Esophagus squamous epithelium (tissue), 5 donors: Measurements from ENCODE around the gene ATP8B4. TPM values are rescaled to one million over a fixed set of nuclear protein-coding genes. Genes with fewer than 3 reads are reported as not detected.
"Not testable (repeated sequence)": the region's sequence is repeated elsewhere in the genome, so short reads cannot be mapped to it uniquely, and the experiment has no call there.

Source experiments
- DNase-seq: peaks from one replicate; lab custom pipeline; 2025; lab: John Stamatoyannopoulos, UW
- H3K27ac ChIP-seq, 4 donors: fragments of 200-600 bp; sonication (generic); one replicate each; pipeline ENCODE4 v1.5.1; 2016 to 2019; ENCODE audit warnings: mild to moderate bottlenecking in 1 of 4
- H3K27me3 ChIP-seq, 4 donors: fragments of 200-600 bp; sonication (generic); 1 replicate in 3 of 4; 2 replicates in 1 of 4; pipeline versions ENCODE4 v1.5.1 to v1.6.0; 2017 to 2021; ENCODE audit warnings: antibody characterized with exemption in 1 of 4
- H3K36me3 ChIP-seq, 3 donors: fragments of 200-600 bp; sonication (generic); one replicate each; pipeline ENCODE4 v1.5.1; 2016 to 2019
- H3K4me1 ChIP-seq, 3 donors: fragments of 200-600 bp; sonication (generic); one replicate each; pipeline ENCODE4 v1.5.1; 2017 to 2019
- H3K4me3 ChIP-seq, 4 donors: fragments of 200-600 bp; sonication (generic); 1 replicate in 3 of 4; 2 replicates in 1 of 4; pipeline ENCODE4 v1.5.1; 2016 to 2019; ENCODE audit warnings: mild to moderate bottlenecking in 2 of 4, moderate library complexity in 1 of 4
- H3K9me3 ChIP-seq, 3 donors: fragments of 200-600 bp; sonication (generic); one replicate each; pipeline ENCODE4 v1.5.1; 2016 to 2019
- POLR2A ChIP-seq, 4 donors: fragments of 450-650 bp; IDR thresholded peaks; one replicate each; pipeline ENCODE4 v1.6.1; 2017; ENCODE audit warnings: antibody characterized with exemption in 4 of 4, mild to moderate bottlenecking in 4 of 4, moderate library complexity in 3 of 4
- WGBS, 2 donors: methylation state at CpG; one replicate each; pipeline ENCODE4 v1.1.5; 2018; 5-methylcytosine and 5-hydroxymethylcytosine counted together
- intact Hi-C: fragments of 100-400 bp; cut with DNase I; formaldehyde crosslinking; loops from one replicate; pipeline ENCODE4 v1.15.0; 2022
- total RNA-seq, 4 donors: library from RNA; depleted of rRNA; stranded (reverse); fragments of >200 nt; gene quantifications; one replicate each; pipeline ENCODE4 v1.1.0, GENCODE V29; 2016
- TF ChIP-seq, protein P1 (sequence below), 6 experiments: fragments of 450-650 bp in 4 of 6; fragments of 200-600 bp in 2 of 6; sonication (generic) in 2 of 6; IDR thresholded peaks; one replicate each; pipeline ENCODE4 v1.5.1; 2016 to 2019; ENCODE audit warnings: antibody characterized with exemption in 6 of 6, mild to moderate bottlenecking in 4 of 6, moderate library complexity in 4 of 6
- donor health status: DM: yes; HTN: yes; CAD: no.

Gene ATP8B4
- total RNA-seq, 4 donors from 2014 or later: 0.97 to 6.7 (median 2.9) TPM

DNA sequence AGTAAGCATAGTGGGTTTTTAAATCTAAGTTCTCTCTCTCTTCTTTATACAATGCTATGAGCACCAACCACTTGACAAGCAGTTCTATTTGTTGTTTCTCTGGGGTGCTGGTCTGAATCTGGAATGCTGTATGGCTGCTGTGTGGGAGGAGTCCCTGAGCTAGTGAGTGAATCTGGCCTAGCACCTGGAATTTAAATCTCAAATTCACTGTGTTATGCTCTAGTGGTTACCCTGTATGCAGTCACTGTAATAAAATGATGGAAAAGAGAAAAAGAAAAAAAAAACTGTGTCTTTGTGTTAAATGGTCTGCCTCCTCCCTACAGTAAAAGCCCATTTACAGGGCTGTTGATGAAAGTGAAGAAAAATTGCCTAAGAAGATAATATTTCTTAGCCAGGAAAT, 155.0 kb downstream of the ATP8B4 start:
- no peak overlapping the region for H3K27ac ChIP-seq
- H3K4me3 ChIP-seq: no peak overlapping the region
- intact Hi-C loops: no loop called here
- H3K4me1 ChIP-seq: no peaks in the 10 kb centered on the region
- no peak for DNase-seq
- H3K9me3 ChIP-seq: peaks cover 0 to 7% (median 0%) of the 10 kb centered on the region in 3 donors
- no peaks in the 10 kb centered on the region for H3K36me3 ChIP-seq
- TF ChIP-seq, protein P1, sequence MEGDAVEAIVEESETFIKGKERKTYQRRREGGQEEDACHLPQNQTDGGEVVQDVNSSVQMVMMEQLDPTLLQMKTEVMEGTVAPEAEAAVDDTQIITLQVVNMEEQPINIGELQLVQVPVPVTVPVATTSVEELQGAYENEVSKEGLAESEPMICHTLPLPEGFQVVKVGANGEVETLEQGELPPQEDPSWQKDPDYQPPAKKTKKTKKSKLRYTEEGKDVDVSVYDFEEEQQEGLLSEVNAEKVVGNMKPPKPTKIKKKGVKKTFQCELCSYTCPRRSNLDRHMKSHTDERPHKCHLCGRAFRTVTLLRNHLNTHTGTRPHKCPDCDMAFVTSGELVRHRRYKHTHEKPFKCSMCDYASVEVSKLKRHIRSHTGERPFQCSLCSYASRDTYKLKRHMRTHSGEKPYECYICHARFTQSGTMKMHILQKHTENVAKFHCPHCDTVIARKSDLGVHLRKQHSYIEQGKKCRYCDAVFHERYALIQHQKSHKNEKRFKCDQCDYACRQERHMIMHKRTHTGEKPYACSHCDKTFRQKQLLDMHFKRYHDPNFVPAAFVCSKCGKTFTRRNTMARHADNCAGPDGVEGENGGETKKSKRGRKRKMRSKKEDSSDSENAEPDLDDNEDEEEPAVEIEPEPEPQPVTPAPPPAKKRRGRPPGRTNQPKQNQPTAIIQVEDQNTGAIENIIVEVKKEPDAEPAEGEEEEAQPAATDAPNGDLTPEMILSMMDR (IDR thresholded peaks at IDR 0.05): no peak
- no peak for TF ChIP-seq POLR2A (IDR thresholded peaks at IDR 0.05)
- no peaks in the 10 kb centered on the region for H3K27me3 ChIP-seq

DNA sequence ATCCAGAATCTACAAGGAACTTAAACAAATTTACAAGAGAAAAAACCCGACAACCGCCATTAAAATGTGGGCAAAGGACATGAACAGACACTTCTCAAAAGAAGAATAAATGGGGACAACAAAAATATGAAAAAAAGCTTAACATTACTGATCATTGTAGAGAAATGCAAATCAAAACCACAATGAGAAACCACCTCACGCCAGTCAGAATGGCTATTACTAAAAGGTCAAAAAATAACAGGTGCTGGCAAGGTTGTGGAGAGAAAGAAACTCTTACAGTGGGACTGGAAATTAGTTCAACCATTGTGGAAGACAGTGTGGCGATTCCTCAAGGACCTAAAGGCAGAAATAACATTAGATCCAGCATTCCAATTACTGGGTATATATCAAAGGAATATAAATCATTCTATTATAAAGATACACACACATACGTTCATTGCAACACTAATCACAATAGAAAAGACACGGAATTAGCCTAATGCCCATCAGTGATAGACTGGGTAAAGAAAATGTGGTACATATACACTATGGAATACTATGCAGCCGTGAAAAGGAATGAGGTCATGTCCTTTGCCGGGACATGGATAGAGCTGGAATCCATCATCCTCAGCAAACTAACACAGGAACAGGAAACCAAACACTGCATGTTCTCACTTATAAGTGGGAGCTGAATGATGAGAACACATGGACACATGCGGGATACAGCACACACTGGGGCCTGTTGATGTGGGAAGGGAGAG, 155.8 kb downstream of the ATP8B4 start:
- 75 to 88% methylated on average over 9 of the region's 9 CpGs for WGBS, 2 donors
- intact Hi-C loops, H3K27ac ChIP-seq, H3K4me1 ChIP-seq, H3K27me3 ChIP-seq, H3K4me3 ChIP-seq, DNase-seq, H3K36me3 ChIP-seq: not testable (repeated sequence)
- peaks cover 0 to 10% (median 0%) of the 10 kb centered on the region in 3 donors for H3K9me3 ChIP-seq

DNA sequence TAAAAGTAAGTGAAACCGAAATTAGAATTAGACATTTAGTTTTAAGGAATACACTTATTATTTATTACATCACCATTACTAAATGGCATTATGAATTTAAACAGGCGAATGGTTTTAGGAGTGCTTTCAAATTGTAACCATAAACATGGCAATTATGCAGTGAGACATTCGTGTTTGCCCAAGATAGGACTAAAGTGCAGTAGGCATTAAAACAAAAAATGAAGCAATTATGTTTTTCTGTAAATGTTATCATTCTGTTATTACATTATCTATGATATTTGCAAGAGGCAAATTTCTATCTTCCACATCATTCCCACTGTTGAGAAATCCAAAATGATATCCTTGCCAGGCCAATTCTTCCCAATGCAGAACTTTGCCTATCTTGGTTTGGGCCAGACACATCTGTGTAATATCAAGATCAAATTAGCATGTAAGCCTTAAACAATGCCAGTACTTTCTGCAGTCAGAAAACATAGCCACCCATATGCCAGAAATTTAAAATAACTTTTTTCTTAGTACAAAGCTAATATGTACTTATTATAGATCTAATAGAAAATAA, 156.9 kb downstream of the ATP8B4 start:
- TF ChIP-seq, protein P1 (IDR thresholded peaks at IDR 0.05): no peak
- Histone ChIP-seq H3K4me3 (no peak overlapping the region), H3K36me3 (no peaks in the 10 kb centered on the region), H3K27ac (no peak overlapping the region), H3K27me3 (no peaks in the 10 kb centered on the region), H3K9me3 (peaks cover 0 to 10% (median 0%) of the 10 kb centered on the region in 3 donors), H3K4me1 (no peaks in the 10 kb centered on the region)
- intact Hi-C loops: no loop called here
- 73% methylated on average over 3 of the region's 3 CpGs for WGBS, 2 donors
- no peak for DNase-seq

DNA sequence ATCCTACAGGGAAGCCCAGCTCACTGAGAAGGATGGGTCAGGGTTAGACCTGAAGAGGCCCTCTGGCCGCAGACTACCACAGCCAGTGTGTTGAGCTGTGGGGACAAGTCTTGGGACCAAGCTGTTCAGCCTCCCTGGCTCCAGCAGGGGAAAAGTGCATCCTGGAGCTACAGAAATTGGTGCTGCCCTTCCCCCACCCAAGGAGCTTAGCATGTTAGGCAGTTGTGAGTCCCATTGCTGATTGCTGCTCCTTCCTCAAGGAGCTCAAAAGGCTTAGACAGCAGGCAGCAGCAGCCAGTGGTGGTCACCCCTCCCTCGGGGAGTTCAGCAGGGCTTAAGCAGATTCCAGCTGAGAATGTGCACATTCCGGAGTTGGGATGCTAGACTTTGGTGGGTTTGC, 165.6 kb downstream of the ATP8B4 start:
- Histone ChIP-seq H3K4me1 (no peaks in the 10 kb centered on the region), H3K27ac (no peak overlapping the region), H3K9me3 (peaks cover 0 to 9% (median 0%) of the 10 kb centered on the region in 3 donors), H3K4me3 (no peak overlapping the region), H3K27me3 (no peaks in the 10 kb centered on the region), H3K36me3 (no peaks in the 10 kb centered on the region)
- no peak for TF ChIP-seq POLR2A (IDR thresholded peaks at IDR 0.05)
- TF ChIP-seq, protein P1 (IDR thresholded peaks at IDR 0.05): no peak
- intact Hi-C loops: no loop called here
- WGBS, 2 donors: 86 to 87% methylated on average over 2 of the region's 3 CpGs
- no peak for DNase-seq

DNA sequence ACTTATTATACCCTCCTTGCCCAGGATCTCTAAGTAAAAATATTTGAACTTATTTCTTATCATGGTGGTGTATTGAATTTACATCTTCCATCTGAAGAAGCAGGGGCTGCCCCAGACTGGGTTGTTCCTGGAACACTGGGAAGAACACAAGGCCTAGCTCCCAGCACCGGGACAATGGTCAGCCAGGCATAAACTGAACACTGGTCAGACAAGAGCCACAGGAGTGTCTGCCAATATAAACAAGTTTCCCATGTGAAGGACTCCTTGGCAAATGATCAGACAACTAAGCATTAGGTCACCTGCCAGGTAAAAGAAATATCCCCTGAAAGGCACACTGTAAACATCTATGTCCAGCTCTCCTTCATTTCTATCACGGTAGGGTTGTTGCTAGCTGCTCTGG, 172.4 kb downstream of the ATP8B4 start:
- H3K27me3 ChIP-seq: no peaks in the 10 kb centered on the region
- no peak for TF ChIP-seq POLR2A (IDR thresholded peaks at IDR 0.05)
- TF ChIP-seq, protein P1 (IDR thresholded peaks at IDR 0.05): no peak
- peaks cover 0 to 10% (median 4%) of the 10 kb centered on the region in 3 donors for H3K9me3 ChIP-seq
- DNase-seq: no peak
- 69 to 71% methylated on average over 1 to 2 of the region's 2 CpGs for WGBS, 2 donors
- H3K36me3 ChIP-seq: no peaks in the 10 kb centered on the region
- H3K4me1 ChIP-seq: no peaks in the 10 kb centered on the region
- no peak overlapping the region for H3K27ac ChIP-seq
- H3K4me3 ChIP-seq: no peak overlapping the region
- intact Hi-C loops: no loop called here
